ENCODE results near the gene ZMYND11.

DNA sequence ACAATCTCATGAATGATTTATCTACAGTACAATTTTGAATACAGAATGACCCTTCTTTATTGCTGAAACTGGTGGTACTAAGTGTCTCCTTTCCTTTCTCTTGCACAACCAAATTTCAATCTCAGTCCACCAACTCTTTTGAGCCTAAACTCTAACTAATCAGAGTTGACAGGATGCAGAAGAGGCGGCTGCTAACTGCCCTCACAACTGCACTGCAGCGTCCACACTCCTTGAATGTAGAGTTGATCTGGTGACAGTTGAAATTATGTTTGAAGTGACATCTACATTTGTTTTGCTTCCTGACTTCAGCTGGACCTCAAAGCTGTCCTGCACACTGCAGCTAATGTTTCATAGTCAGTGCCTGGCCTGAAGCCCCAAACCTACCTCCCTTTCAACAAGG is 139.6 kb downstream of the ZMYND11 start:
- TF ChIP-seq, protein P1, sequence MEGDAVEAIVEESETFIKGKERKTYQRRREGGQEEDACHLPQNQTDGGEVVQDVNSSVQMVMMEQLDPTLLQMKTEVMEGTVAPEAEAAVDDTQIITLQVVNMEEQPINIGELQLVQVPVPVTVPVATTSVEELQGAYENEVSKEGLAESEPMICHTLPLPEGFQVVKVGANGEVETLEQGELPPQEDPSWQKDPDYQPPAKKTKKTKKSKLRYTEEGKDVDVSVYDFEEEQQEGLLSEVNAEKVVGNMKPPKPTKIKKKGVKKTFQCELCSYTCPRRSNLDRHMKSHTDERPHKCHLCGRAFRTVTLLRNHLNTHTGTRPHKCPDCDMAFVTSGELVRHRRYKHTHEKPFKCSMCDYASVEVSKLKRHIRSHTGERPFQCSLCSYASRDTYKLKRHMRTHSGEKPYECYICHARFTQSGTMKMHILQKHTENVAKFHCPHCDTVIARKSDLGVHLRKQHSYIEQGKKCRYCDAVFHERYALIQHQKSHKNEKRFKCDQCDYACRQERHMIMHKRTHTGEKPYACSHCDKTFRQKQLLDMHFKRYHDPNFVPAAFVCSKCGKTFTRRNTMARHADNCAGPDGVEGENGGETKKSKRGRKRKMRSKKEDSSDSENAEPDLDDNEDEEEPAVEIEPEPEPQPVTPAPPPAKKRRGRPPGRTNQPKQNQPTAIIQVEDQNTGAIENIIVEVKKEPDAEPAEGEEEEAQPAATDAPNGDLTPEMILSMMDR (IDR thresholded peaks at IDR 0.05) = no peak
- no peak for TF ChIP-seq POLR2A (IDR thresholded peaks at IDR 0.05)
